Astrocyte of the cerebellum (primary cell): Measurements from ENCODE around the gene CDC7.
"Not testable (repeated sequence)": the region's sequence is repeated elsewhere in the genome, so short reads cannot be mapped to it uniquely, and the experiment has no call there.

ENCODE experiments used
- DNase-seq: peaks from one replicate; pipeline ENCODE4 v3.0.0-alpha.2; 2011; ENCODE audit warnings: low read depth
- H3K4me3 ChIP-seq: 2 replicates; pipeline ENCODE4 v1.5.1; 2011; ENCODE audit warnings: mild to moderate bottlenecking, low read depth, low read length, moderate library complexity
- CTCF ChIP-seq: IDR thresholded peaks from 2 replicates; pipeline ENCODE4 v1.5.1; 2012; ENCODE audit warnings: low read length, low read depth, moderate library complexity, mild to moderate bottlenecking; ENCODE audit errors: missing control alignments
- in situ Hi-C: cut with HindIII; loops from 2 replicates; pipeline ENCODE4 v1.10.0; 2017; ENCODE audit warnings: low sequenced_read_pairs

Gene CDC7

GRCh38 chr1:91500756-91501522, at the start of gene CDC7:
Gene CDC7 (plus strand): TSS chr1:91500851. CDS start chr1:91501717, 866 bp downstream.
- peak; percentile 49 for TF ChIP-seq CTCF
- peak within 1 kb of the TSS; percentile 75 for H3K4me3 ChIP-seq
- peak; percentile 87 for DNase-seq
- in situ Hi-C loops = loop anchor here (25.0 kb wide), 1 partner anchor 786 kb away; the partner anchor contains the start of genes GLMN and RPAP2

GRCh38 chr1:91454136-91454535, 46.5 kb upstream of the CDC7 start:
- in situ Hi-C loops = loop anchor here (5.0 kb wide), 1 partner anchor 38 kb away; no protein-coding TSS in a partner anchor
- DNase-seq = no peak

GRCh38 chr1:91455334-91455733, 45.3 kb upstream of the CDC7 start:
- no peak for DNase-seq
- no peak for TF ChIP-seq CTCF
- in situ Hi-C loops = no loop called here
- no peak overlapping the region for H3K4me3 ChIP-seq

More at GRCh38 chr1:91454136-91454535, 46.5 kb upstream of the CDC7 start:
- no peak overlapping the region for H3K4me3 ChIP-seq
- no peak for TF ChIP-seq CTCF

GRCh38 chr1:91455896-91456295, 44.8 kb upstream of the CDC7 start:
- in situ Hi-C loops = no loop called here
- H3K4me3 ChIP-seq = no peak overlapping the region
- no peak for DNase-seq
- TF ChIP-seq CTCF = no peak

GRCh38 chr1:91465350-91465749, 35.3 kb upstream of the CDC7 start:
- in situ Hi-C loops = not testable (repeated sequence)

GRCh38 chr1:91476533-91477217, 24.0 kb upstream of the CDC7 start:
- no peak for DNase-seq
- in situ Hi-C loops = no loop called here
- no peak for TF ChIP-seq CTCF
- H3K4me3 ChIP-seq = no peak overlapping the region

More at GRCh38 chr1:91465350-91465749, 35.3 kb upstream of the CDC7 start:
- not testable (repeated sequence) for H3K4me3 ChIP-seq, DNase-seq

- no peak for TF ChIP-seq CTCF
- H3K4me3 ChIP-seq = no peak overlapping the region
- in situ Hi-C loops = no loop called here
- DNase-seq = no peak
Measured at GRCh38 chr1:91487469-91487868, 13.2 kb upstream of the CDC7 start.
